GM12864 (cell line): Measurements from ENCODE around the gene CTIF.

Experiments
- DNase-seq: peaks from one replicate; pipeline ENCODE4 v3.0.0-alpha.2; 2011; ENCODE audit warnings: low read depth
- H3K4me3 ChIP-seq: 2 replicates; pipeline ENCODE4 v1.5.1; 2011; ENCODE audit warnings: mild to moderate bottlenecking, low read depth, low read length, control low read depth
- TF ChIP-seq, protein P1 (sequence below): IDR thresholded peaks from 2 replicates; pipeline ENCODE4 v1.5.1; 2011; ENCODE audit warnings: low read depth, mild to moderate bottlenecking, moderate library complexity, low read length, control low read depth, inconsistent platforms; ENCODE audit errors: missing control alignments

The CTIF gene

DNA sequence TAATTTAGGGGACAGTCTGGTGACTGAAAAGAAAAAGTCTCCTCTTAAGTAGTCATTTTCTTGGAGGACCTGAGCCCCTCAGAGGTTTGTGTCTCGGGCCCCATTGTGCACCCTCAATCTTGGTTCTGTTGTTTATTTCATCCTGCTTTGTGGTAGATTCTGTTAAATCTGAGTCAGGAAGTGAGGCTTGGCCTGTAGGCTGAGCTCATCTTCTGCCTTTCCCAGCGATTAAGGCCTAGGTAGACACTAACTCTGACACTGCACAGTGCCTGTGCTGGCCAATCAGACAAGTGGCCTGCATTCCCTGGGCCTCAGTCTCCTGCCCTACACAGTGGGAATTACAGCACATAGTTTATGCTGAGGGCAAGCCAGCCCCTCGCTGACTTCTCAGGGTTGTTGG lies 80.2 kb downstream of the CTIF start:
- DNase-seq, result no peak
- no peak overlapping the region for H3K4me3 ChIP-seq
- TF ChIP-seq, protein P1, sequence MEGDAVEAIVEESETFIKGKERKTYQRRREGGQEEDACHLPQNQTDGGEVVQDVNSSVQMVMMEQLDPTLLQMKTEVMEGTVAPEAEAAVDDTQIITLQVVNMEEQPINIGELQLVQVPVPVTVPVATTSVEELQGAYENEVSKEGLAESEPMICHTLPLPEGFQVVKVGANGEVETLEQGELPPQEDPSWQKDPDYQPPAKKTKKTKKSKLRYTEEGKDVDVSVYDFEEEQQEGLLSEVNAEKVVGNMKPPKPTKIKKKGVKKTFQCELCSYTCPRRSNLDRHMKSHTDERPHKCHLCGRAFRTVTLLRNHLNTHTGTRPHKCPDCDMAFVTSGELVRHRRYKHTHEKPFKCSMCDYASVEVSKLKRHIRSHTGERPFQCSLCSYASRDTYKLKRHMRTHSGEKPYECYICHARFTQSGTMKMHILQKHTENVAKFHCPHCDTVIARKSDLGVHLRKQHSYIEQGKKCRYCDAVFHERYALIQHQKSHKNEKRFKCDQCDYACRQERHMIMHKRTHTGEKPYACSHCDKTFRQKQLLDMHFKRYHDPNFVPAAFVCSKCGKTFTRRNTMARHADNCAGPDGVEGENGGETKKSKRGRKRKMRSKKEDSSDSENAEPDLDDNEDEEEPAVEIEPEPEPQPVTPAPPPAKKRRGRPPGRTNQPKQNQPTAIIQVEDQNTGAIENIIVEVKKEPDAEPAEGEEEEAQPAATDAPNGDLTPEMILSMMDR, result no peak

DNA sequence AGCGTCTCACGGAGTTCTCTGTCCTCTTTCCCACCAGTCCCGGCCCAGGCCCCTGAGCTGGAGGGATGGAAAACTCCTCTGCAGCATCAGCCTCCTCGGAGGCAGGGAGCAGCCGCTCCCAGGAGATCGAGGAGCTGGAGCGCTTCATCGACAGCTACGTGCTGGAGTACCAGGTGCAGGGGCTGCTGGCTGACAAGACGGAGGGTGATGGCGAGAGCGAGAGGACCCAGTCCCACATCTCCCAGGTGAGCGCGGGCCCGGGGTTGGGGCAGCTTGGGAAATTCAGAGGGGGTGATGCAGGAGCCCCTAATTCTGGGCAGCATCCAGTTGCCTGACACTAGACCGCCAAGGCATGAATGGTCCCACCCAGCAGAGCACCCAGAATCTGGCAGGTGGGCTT lies 80.7 kb downstream of the CTIF start:
- TF ChIP-seq, protein P1, result no peak
- no peak overlapping the region for H3K4me3 ChIP-seq
- DNase-seq, result no peak

DNA sequence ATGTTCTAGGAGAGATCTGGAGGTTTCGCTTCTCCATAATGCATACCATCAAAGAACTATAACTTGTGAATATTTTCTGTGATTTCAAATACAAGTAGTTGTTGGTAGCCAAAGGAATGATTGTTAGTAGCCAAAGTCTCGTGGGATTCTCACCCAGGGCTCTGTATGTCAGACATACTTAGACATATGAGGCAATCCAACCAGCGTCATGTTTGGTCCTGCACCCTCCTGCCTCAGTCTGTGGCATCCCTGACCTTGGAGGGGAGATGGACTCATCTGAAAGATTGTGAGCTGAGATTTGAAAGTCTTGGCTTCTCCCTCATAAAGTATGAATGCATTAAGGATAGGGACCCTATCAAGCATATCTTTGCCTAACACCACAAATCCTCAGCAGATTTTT lies 81.2 kb downstream of the CTIF start:
- no peak for DNase-seq
- H3K4me3 ChIP-seq, result no peak overlapping the region
- TF ChIP-seq, protein P1, result no peak

DNA sequence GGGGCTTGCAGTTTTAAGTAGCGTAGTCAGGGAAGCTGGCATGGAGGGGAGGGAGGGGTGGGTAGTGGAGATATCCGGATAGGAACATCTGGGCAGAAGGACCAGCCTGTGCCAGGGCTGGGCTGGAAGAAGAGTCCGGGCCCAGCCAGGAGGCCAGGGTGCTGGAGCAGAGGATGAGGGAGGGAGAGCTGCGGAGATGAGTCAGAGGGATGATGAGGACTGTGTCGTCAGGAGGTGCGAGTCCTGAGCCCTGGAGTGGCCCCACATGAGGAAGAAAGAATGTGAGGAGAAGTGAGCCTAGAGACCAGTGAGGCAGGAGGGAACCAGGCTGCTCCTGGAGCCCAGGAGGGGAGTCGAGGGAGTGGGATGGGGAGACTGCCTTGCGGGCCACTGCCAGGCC lies 82.4 kb downstream of the CTIF start:
- TF ChIP-seq, protein P1, result no peak
- no peak for DNase-seq
- H3K4me3 ChIP-seq, result no peak overlapping the region

DNA sequence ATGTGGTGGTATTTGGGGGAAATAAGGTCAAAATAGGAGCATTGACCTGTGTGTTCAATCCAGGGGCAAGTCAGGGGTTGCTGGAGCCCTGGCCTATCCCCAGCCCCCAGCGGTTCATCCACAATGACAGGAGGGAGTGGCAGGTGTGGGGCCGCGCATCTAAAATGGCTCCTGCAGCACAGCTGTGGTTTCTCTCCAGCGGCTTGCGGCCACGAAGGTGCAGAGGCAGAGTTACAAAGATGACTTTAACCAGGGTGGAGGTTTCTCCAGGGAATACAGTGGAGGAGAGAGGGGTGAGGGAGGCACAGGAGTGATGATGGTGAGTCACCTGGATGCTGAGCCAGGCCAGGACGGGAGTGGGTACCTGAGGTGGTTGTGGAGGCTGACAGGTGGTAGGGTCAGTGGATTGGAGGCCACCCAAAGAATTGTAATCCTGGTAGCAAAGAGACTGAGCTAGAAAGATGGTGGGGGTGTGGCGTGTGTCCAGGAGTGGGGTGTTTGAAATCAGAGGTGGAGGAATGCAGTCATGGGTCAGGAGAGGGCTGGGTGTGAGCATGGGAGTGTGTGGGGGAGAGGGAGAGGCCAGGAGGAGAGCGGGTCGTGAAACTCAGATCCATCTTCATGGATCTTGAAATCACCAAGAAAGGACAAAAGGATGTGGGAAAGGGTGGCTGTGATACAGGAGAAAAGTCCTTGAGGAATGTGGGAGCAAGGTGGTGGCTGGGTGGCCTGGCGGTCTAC lies 83.2 kb downstream of the CTIF start:
- H3K4me3 ChIP-seq, result no peak overlapping the region
- no peak for DNase-seq
- TF ChIP-seq, protein P1, result no peak

DNA sequence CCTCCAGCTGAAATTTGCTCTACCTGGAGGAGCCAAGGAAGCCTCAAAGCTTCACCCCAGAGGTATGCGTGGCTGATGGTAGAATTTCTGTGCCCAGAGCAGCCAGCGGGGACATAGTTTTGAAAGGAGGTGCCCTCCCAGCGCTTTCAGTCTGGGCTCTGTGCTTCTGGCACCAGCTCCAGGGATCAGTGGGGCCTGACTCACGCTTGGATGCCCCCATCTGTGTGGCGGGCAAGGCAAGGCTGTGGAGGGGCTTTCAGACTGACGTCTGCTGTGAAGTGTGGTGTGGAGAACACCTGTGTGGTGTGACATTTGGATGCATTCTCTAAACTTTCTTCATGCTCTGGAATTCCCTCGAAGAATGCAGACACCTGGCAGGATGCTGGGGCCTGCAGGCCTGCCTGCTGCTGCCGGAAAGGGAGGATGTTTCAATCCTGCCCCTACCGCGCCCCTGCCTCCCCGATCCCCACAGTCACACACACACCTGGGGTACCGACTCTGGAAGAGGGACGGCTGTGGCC lies 84.1 kb downstream of the CTIF start:
- no peak overlapping the region for H3K4me3 ChIP-seq
- DNase-seq, result no peak
- TF ChIP-seq, protein P1, result no peak
